Uterus (tissue), 2 donors: ENCODE measurements around the gene PEX10.

Experiments used
- POLR2A ChIP-seq, 2 donors: fragments of 450-650 bp; IDR thresholded peaks; one replicate each; pipeline ENCODE4 v1.6.1; 2016; ENCODE audit warnings: antibody characterized with exemption in 2 of 2, mild to moderate bottlenecking in 1 of 2, moderate library complexity in 1 of 2
- TF ChIP-seq, protein P1 (sequence below), 4 experiments: fragments of 200-600 bp in 2 of 4; fragments of 450-650 bp in 2 of 4; sonication (generic) in 2 of 4; IDR thresholded peaks; one replicate each; pipeline ENCODE4 v1.5.1; 2016 to 2019; ENCODE audit warnings: antibody characterized with exemption in 4 of 4, mild to moderate bottlenecking in 2 of 4, moderate library complexity in 1 of 4

DNA sequence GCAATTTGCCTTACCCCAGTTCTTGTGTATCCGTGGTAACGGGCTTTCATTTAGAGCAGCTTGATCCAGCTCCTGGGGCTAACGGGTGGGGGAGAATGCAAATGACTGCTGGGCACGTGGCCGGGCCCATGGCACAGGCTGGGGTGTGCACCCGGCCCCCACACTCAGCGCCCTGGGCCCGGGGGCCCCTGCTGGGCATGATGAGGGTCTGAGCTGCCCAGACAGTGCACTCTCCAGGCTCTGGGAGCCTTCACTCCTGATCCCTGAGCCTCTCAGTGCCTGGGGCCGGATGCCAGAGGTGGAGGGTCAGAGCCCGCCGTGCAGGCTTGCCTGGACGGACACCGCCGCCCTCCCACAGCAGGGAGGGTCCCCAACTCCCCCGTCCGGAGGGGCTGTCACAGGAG, 20.1 kb upstream of the PEX10 start:
- TF ChIP-seq, protein P1, sequence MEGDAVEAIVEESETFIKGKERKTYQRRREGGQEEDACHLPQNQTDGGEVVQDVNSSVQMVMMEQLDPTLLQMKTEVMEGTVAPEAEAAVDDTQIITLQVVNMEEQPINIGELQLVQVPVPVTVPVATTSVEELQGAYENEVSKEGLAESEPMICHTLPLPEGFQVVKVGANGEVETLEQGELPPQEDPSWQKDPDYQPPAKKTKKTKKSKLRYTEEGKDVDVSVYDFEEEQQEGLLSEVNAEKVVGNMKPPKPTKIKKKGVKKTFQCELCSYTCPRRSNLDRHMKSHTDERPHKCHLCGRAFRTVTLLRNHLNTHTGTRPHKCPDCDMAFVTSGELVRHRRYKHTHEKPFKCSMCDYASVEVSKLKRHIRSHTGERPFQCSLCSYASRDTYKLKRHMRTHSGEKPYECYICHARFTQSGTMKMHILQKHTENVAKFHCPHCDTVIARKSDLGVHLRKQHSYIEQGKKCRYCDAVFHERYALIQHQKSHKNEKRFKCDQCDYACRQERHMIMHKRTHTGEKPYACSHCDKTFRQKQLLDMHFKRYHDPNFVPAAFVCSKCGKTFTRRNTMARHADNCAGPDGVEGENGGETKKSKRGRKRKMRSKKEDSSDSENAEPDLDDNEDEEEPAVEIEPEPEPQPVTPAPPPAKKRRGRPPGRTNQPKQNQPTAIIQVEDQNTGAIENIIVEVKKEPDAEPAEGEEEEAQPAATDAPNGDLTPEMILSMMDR (IDR thresholded peaks at IDR 0.05): no peak
- no peak for TF ChIP-seq POLR2A (IDR thresholded peaks at IDR 0.05)
